SJSA1 (cell line): ENCODE measurements around the gene CHD3. TPM values are rescaled to one million over a fixed set of nuclear protein-coding genes. Genes with fewer than 3 reads are reported as not detected.

Experiments
- DNase-seq, 2 experiments: peaks; one replicate each; pipeline ENCODE4 v3.0.0-alpha.2; 2015 to 2020; ENCODE audit warnings: low spot score in 2 of 2, low read depth in 1 of 2
- H3K27ac ChIP-seq: fragments of 250-450 bp; sonication (Bioruptor Pico); 2 replicates; pipeline ENCODE4 v1.5.1; 2020; ENCODE audit warnings: mild to moderate bottlenecking, moderate library complexity
- H3K27me3 ChIP-seq: fragments of 250-450 bp; sonication (Bioruptor Pico); replicated peaks from 2 replicates; pipeline ENCODE4 v1.5.1; 2020; ENCODE audit warnings: mild to moderate bottlenecking, moderate library complexity
- H3K36me3 ChIP-seq: fragments of 250-450 bp; sonication (Bioruptor Pico); 2 replicates; pipeline ENCODE4 v1.5.1; 2020; ENCODE audit warnings: mild to moderate bottlenecking
- H3K4me1 ChIP-seq: fragments of 250-450 bp; sonication (Bioruptor Pico); replicated peaks from 2 replicates; pipeline ENCODE4 v1.6.1; 2021; ENCODE audit warnings: mild to moderate bottlenecking
- H3K4me3 ChIP-seq: fragments of 250-450 bp; sonication (Bioruptor Pico); 2 replicates; pipeline ENCODE4 v1.5.1; 2020; ENCODE audit warnings: mild to moderate bottlenecking
- H3K9me3 ChIP-seq: fragments of 250-450 bp; sonication (Bioruptor Pico); replicated peaks from 2 replicates; pipeline ENCODE4 v1.5.1; 2020; ENCODE audit warnings: mild to moderate bottlenecking
- total RNA-seq: library from RNA; depleted of rRNA; stranded (reverse); fragments of >200 nt; shearing (Covaris generic); gene quantifications from 2 replicates; pipeline ENCODE4 v1.2.3, GENCODE V29; 2014; rRNA removed

The CHD3 gene
- total RNA-seq, 1 experiment from 2014 or later: 101 TPM

DNA sequence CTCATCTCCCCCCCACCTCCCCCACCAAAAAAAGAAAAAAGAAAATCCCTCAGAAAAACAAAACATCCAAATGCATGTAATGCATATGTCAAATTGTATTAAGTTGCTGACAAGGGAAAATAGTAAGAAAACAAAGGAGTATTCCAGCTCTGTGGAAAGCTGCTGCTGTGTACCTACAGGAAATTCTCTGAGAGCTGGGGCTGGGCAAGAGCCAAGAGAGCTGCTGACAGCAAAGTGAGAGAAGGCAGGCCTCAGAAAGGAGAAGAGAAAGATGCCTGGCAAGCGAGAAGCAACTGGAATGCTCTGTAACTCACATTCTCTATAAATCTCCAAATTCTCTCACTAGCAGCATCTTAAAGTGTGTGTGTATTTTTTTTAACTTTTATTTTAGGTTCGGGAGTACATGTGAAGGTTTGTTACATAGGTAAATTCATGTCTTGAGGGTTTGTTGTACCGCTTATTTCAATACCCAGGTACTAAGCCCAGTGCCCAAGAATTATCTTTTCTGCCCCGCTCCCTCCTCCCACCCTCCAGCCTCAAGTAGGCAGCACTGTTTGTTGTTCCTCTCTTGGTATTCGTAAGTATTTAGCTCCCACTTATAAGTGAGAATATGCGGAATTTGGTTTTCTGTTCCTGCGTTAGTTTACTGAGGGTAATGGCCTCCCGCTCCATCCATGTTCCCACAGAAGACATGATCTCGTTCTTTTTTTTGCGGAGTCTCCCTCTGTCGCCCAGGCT lies 67.8 kb downstream of the CHD3 start:
- no peak overlapping the region for H3K27ac ChIP-seq
- H3K4me1 ChIP-seq: no peaks in the 10 kb centered on the region
- H3K27me3 ChIP-seq: peaks cover 5% of the 10 kb centered on the region
- no peak for DNase-seq
- no peaks in the 10 kb centered on the region for H3K9me3 ChIP-seq
- H3K4me3 ChIP-seq: no peak overlapping the region
- no peaks in the 10 kb centered on the region for H3K36me3 ChIP-seq

DNA sequence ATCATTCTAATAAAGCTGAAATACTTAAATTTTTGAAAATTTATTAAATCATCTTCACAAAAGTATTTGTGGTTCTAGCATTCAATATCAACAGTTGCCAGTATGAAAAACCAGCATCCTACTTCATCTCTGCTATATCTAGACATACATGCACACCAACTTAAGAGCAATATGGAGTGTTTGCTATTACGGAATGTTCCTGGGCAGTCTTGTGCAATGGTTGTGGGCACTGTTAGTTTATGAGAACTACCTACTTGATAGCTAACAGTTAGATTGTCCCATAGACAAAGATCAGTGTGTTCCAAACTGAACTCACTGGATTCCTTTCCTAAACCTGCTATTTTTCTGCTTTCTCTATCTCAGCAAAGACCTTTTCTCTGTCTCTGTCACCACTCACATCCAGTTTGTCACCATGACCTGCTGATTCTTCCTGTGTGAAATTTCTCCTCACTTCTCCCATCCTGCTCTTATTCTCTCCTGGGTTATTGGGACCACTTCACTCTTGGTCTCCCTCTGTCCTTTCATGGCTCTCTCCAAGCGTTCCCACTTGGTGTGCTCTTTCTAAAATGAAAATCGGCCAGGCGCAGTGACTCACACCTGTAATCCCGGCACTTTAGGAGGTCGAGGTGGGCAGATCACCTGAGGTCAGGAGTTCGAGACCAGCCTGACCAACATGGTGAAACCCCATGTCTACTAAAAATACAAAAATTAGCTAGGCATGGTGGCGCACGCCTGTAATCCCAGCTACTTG lies 71.1 kb downstream of the CHD3 start:
- Histone ChIP-seq H3K4me3 (no peak overlapping the region), H3K27me3 (peaks cover 12% of the 10 kb centered on the region), H3K9me3 (no peaks in the 10 kb centered on the region), H3K27ac (no peak overlapping the region), H3K36me3 (no peaks in the 10 kb centered on the region), H3K4me1 (no peaks in the 10 kb centered on the region)
- DNase-seq: no peak

GRCh38 chr17:7961421-7961820 lies 72.8 kb downstream of the CHD3 start:
- no peaks in the 10 kb centered on the region for H3K9me3 ChIP-seq
- H3K4me3 ChIP-seq: no peak overlapping the region
- no peak for DNase-seq
- no peaks in the 10 kb centered on the region for H3K36me3 ChIP-seq
- no peak overlapping the region for H3K27ac ChIP-seq
- peaks cover 25% of the 10 kb centered on the region for H3K27me3 ChIP-seq
- H3K4me1 ChIP-seq: no peaks in the 10 kb centered on the region

Other genes starting within 250 kb of the CHD3 start
- gene ATP1B2, start 237.9 kb upstream of the CHD3 start, total RNA-seq: not detected in 2 replicates
- 28.4 and 40.6 TPM in 2 replicates for gene TP53, start 201.3 kb upstream of the CHD3 start, total RNA-seq
- gene WRAP53, start 200.3 kb upstream of the CHD3 start, total RNA-seq: 13.8 and 14.2 TPM in 2 replicates
- gene EFNB3, start 183.6 kb upstream of the CHD3 start, total RNA-seq: not detected in 2 replicates
- not detected in 2 replicates for gene DNAH2, start 171.0 kb upstream of the CHD3 start, total RNA-seq
- 0.34 and 0.85 TPM in 2 replicates for gene KDM6B, start 54.6 kb upstream of the CHD3 start, total RNA-seq
- gene TMEM88, start 33.7 kb upstream of the CHD3 start, total RNA-seq: not detected in 2 replicates
- 90.7 and 148 TPM in 2 replicates for gene NAA38, start 31.2 kb upstream of the CHD3 start, total RNA-seq
- 2.6 and 2.8 TPM in 2 replicates for gene CYB5D1, start 30.8 kb upstream of the CHD3 start, total RNA-seq
- gene RNF227, start 27.5 kb downstream of the CHD3 start, total RNA-seq: 0.42 TPM in 1 of 2 replicates, not detected in the other
- gene KCNAB3, start 41.1 kb downstream of the CHD3 start, total RNA-seq: 0.45 and 2.7 TPM in 2 replicates
- gene TRAPPC1, start 43.2 kb downstream of the CHD3 start, total RNA-seq: 30.3 and 48.4 TPM in 2 replicates
- gene CNTROB, start 43.4 kb downstream of the CHD3 start, total RNA-seq: 30.9 and 41.4 TPM in 2 replicates
- gene GUCY2D, start 113.8 kb downstream of the CHD3 start, total RNA-seq: not detected in 2 replicates
- gene ALOX15B, start 150.3 kb downstream of the CHD3 start, total RNA-seq: not detected in 2 replicates
- gene ALOX12B, start 198.9 kb downstream of the CHD3 start, total RNA-seq: not detected in 2 replicates
- gene ALOXE3, start 229.7 kb downstream of the CHD3 start, total RNA-seq: not detected in 2 replicates
- gene HES7, start 235.3 kb downstream of the CHD3 start, total RNA-seq: not detected in 2 replicates